Smooth muscle cell (in vitro differentiated cells): ENCODE data around the gene TAF11. TPM values are rescaled to one million over a fixed set of nuclear protein-coding genes. Genes with fewer than 3 reads are reported as not detected.
"Not testable (repeated sequence)": the region's sequence is repeated elsewhere in the genome, so short reads cannot be mapped to it uniquely, and the experiment has no call there.

ENCODE experiments used
- DNase-seq: peaks from one replicate; lab custom pipeline; 2025; ENCODE audit not compliant: unreplicated experiment; lab: John Stamatoyannopoulos, UW
- H2AFZ ChIP-seq: fragments of 200-600 bp; sonication (generic); 2 replicates; pipeline ENCODE4 v1.6.0; 2016; ENCODE audit warnings: antibody characterized with exemption, low read depth, mild to moderate bottlenecking
- H3F3A ChIP-seq: fragments of 200-600 bp; sonication (generic); 2 replicates; pipeline ENCODE4 v1.6.0; 2017; ENCODE audit warnings: antibody characterized with exemption, low read depth
- H3K27ac ChIP-seq: fragments of 200-600 bp; sonication (generic); 2 replicates; pipeline ENCODE4 v1.5.1; 2016; ENCODE audit warnings: low read depth, mild to moderate bottlenecking
- H3K27me3 ChIP-seq: fragments of 200-600 bp; sonication (generic); 2 replicates; pipeline ENCODE4 v1.6.1; 2016; ENCODE audit warnings: low read depth, mild to moderate bottlenecking
- H3K36me3 ChIP-seq: fragments of 200-600 bp; sonication (generic); 2 replicates; pipeline ENCODE4 v1.5.1; 2016; ENCODE audit warnings: low read depth
- H3K4me1 ChIP-seq: fragments of 200-600 bp; sonication (generic); 2 replicates; pipeline ENCODE4 v1.5.1; 2016; ENCODE audit warnings: low read depth
- H3K4me2 ChIP-seq: fragments of 200-600 bp; sonication (generic); 2 replicates; pipeline ENCODE4 v1.6.0; 2016; ENCODE audit warnings: mild to moderate bottlenecking
- H3K4me3 ChIP-seq: fragments of 200-600 bp; sonication (generic); 2 replicates; pipeline ENCODE4 v1.5.1; 2016; ENCODE audit warnings: mild to moderate bottlenecking
- H3K79me2 ChIP-seq: fragments of 200-600 bp; sonication (generic); 2 replicates; pipeline ENCODE4 v1.6.0; 2016; ENCODE audit warnings: low read depth, mild to moderate bottlenecking
- H3K9ac ChIP-seq: fragments of 200-600 bp; sonication (generic); 2 replicates; pipeline ENCODE4 v1.6.0; 2016; ENCODE audit warnings: low read depth
- H3K9me3 ChIP-seq: fragments of 200-600 bp; sonication (generic); replicated peaks from 2 replicates; pipeline ENCODE4 v1.5.1; 2016; ENCODE audit warnings: low read depth
- H4K20me1 ChIP-seq: fragments of 200-600 bp; sonication (generic); 2 replicates; pipeline ENCODE4 v1.6.0; 2016; ENCODE audit warnings: low read depth
- WGBS: methylation state at CpG from one replicate; pipeline ENCODE4 v1.1.7; 2016; ENCODE audit warnings: low lambda C conversion rate; 5-methylcytosine and 5-hydroxymethylcytosine counted together
- polyA plus RNA-seq: library from polyadenylated mRNA; unstranded; fragments of >200 nt; fragmentation: Nextera tagmentation; extraction: Ambion mirVana; gene quantifications from 2 replicates; pipeline ENCODE4 v1.2.1, GENCODE V29; 2016
- total RNA-seq: library from RNA; depleted of rRNA; stranded (reverse); fragments of >200 nt; gene quantifications from 2 replicates; pipeline ENCODE4 v1.2.3, GENCODE V29; 2014
- TF ChIP-seq, protein P1 (sequence below): fragments of 200-600 bp; sonication (generic); IDR thresholded peaks from 2 replicates; pipeline ENCODE4 v1.5.1; 2017; ENCODE audit warnings: borderline replicate concordance, mild to moderate bottlenecking, antibody characterized with exemption; ENCODE audit not compliant: insufficient read depth, poor library complexity, severe bottlenecking

Gene TAF11
- total and polyA plus RNA-seq, 2 experiments from 2014 or later, result 17.2 to 35.3 TPM

DNA sequence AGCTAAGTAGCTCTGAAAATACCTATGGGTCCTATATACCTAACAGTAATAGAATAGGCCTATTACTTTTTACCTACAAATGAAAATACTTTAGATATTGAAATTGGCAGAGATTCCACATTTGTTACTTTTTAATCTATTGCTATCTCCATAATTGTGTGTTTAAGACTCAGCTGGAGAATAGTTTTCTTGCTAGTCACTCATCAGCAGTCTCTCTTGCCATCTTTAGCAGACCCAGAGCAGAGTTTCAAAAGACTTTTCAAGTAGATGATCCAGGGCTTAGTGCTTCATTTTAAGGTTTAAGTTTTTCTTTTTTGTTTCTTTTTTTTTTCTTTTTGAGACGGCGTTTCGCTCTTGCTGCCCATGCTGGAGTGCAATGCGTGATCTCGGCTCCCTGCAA is 14.1 kb upstream of the TAF11 start:
- WGBS, result 74% methylated on average over 5 of the region's 5 CpGs
- peak overlapping the region; percentile 12 for H3K4me2 ChIP-seq
- TF ChIP-seq, protein P1, sequence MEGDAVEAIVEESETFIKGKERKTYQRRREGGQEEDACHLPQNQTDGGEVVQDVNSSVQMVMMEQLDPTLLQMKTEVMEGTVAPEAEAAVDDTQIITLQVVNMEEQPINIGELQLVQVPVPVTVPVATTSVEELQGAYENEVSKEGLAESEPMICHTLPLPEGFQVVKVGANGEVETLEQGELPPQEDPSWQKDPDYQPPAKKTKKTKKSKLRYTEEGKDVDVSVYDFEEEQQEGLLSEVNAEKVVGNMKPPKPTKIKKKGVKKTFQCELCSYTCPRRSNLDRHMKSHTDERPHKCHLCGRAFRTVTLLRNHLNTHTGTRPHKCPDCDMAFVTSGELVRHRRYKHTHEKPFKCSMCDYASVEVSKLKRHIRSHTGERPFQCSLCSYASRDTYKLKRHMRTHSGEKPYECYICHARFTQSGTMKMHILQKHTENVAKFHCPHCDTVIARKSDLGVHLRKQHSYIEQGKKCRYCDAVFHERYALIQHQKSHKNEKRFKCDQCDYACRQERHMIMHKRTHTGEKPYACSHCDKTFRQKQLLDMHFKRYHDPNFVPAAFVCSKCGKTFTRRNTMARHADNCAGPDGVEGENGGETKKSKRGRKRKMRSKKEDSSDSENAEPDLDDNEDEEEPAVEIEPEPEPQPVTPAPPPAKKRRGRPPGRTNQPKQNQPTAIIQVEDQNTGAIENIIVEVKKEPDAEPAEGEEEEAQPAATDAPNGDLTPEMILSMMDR, result no peak
- no peak overlapping the region for H3K4me3 ChIP-seq
- peaks cover 46% of the 10 kb centered on the region for H3K79me2 ChIP-seq
- H4K20me1 ChIP-seq, result peaks cover 88% of the 10 kb centered on the region
- DNase-seq, result no peak
- peak overlapping the region; percentile 14 for H3K27ac ChIP-seq
- no peaks in the 10 kb centered on the region for H3F3A ChIP-seq
- no peaks in the 10 kb centered on the region for H3K4me1 ChIP-seq
- H2AFZ ChIP-seq, result no peak overlapping the region
- no peaks in the 10 kb centered on the region for H3K36me3 ChIP-seq
- no peaks in the 10 kb centered on the region for H3K27me3 ChIP-seq
- no peak overlapping the region for H3K9ac ChIP-seq
- no peaks in the 10 kb centered on the region for H3K9me3 ChIP-seq

GRCh38 chr6:34900321-34901031 is 12.6 kb upstream of the TAF11 start:
- WGBS, result 98% methylated on average over 4 of the region's 4 CpGs
- no peaks in the 10 kb centered on the region for H3K4me1 ChIP-seq
- H3F3A ChIP-seq, result no peaks in the 10 kb centered on the region
- H3K4me2 ChIP-seq, result no peak overlapping the region
- H3K9me3 ChIP-seq, result no peaks in the 10 kb centered on the region
- H3K9ac ChIP-seq, result no peak overlapping the region
- no peak overlapping the region for H3K27ac ChIP-seq
- no peak overlapping the region for H3K4me3 ChIP-seq
- peaks cover 51% of the 10 kb centered on the region for H3K79me2 ChIP-seq
- H3K27me3 ChIP-seq, result no peaks in the 10 kb centered on the region
- no peak for DNase-seq
- H3K36me3 ChIP-seq, result no peaks in the 10 kb centered on the region
- H2AFZ ChIP-seq, result no peak overlapping the region
- TF ChIP-seq, protein P1, result no peak
- peaks cover 88% of the 10 kb centered on the region for H4K20me1 ChIP-seq

- H3K4me3 ChIP-seq, H3K4me2 ChIP-seq, H3K36me3 ChIP-seq, H2AFZ ChIP-seq, H3K4me1 ChIP-seq, H3K27ac ChIP-seq, H3K9ac ChIP-seq, DNase-seq, H3K9me3 ChIP-seq, H3F3A ChIP-seq, H3K27me3 ChIP-seq: not testable (repeated sequence)
- Histone ChIP-seq H4K20me1 (peaks cover 88% of the 10 kb centered on the region), H3K79me2 (peaks cover 58% of the 10 kb centered on the region)
- WGBS, result 91% methylated on average over 1 of the region's 1 CpG
Measured at GRCh38 chr6:34899748-34900147, 11.9 kb upstream of the TAF11 start.

DNA sequence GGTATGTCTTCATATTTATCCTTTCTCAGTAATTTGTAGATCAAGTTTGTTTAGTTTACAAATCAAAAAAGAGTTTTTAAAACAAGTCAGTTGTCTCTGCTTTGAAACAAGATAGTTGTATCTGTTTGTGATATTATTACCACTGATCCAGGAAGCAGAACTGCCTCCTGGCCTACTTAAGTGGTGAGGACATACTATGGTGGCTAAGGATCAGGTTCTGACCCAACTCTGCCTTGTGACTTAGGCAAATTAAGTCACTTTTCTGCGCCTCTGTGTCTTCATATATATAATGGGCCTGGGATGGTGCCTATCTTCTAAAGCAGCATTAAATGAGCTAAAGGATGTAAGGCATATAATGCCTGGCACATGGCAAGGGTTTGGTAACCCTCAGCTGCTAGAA is 9.9 kb upstream of the TAF11 start:
- Histone ChIP-seq H3K27me3 (no peaks in the 10 kb centered on the region), H3K9ac (no peak overlapping the region), H3K36me3 (no peaks in the 10 kb centered on the region), H3F3A (no peaks in the 10 kb centered on the region), H3K27ac (no peak overlapping the region), H3K4me1 (no peaks in the 10 kb centered on the region), H3K9me3 (no peaks in the 10 kb centered on the region), H4K20me1 (peaks cover 95% of the 10 kb centered on the region), H2AFZ (no peak overlapping the region), H3K4me2 (no peak overlapping the region), H3K4me3 (no peak overlapping the region), H3K79me2 (peaks cover 67% of the 10 kb centered on the region)
- no peak for DNase-seq
- 98% methylated on average over 1 of the region's 1 CpG for WGBS
- TF ChIP-seq, protein P1, result no peak
